NCI-H345 treated with DMSO at 0.1 percent for 48 hours (cell line): ENCODE results near the gene ALCAM.

Source experiments
- DNase-seq: peaks from one replicate; lab custom pipeline; 2025; ENCODE audit not compliant: unreplicated experiment; lab: John Stamatoyannopoulos, UW

Gene ALCAM

DNA sequence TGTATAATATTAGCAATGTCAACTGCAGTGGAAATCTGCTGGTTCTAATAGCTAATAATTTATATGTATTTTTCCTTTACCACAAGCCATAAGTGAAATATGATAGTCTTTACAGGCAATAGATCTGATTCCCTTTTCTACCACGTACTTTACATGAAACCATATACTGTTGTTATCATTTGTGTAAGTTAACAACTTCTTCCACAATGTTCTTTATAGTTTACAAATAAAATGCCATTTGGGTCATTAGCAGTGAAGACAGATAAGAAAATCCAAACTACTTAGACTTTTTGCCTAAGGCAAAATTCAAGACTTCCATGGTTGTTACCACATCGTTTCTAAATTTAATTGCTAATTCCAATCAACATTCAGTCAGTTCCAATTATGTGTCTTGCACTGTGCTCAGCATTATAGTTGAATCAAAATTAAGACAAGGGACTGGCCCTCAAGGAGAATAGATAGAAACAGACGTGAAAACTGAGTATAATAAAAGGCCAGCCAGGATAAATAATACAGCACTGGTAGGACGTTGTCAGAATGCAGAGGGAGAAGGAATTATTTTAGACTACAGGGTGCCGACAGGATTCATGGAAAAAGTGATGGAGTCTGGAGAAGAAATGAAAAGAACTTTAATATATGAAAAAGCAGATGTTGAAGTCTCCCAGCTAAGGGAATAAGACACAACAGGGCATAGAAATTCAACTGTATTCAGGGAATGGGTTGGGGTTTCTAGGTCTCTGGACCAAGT lies 249.8 kb downstream of the ALCAM start:
- DNase-seq, result no peak

DNA sequence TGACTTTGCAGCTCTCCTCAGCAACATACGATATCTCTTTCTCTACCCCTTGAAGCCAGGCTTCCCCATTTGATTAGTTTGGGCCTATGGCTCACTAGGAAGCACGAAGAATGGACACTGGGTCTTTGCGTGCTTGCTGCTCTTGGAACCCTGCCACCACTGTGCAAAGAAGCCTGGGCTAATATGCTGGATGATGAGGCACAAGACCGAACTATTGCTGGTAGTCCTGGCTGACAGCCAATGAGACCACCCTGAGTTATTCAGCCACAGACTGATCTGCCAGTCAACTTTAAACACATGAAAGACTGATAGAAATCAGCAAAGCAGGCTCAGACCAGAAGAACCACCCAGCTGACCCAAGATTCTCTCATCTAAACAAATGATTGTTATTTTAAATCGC lies 251.8 kb downstream of the ALCAM start:
- no peak for DNase-seq

DNA sequence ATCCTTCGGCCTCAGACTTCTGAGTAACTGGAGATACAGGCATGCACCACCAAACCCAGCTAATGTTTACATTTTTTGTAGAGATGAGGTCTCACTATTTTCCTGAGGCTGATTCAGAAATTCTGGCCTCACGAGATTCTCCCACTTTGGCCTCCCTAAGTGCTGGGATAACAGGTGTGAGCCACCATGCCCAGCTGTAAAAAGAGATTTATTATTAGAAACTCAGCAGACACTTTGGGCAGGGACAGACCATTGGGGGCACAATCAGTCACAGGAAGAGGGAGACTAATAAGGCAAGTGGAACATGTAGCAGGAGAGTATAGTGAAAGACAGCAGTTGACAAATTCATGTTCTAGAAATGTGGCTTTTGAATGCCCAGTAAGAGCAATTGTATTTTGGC lies 252.9 kb downstream of the ALCAM start:
- DNase-seq, result no peak

DNA sequence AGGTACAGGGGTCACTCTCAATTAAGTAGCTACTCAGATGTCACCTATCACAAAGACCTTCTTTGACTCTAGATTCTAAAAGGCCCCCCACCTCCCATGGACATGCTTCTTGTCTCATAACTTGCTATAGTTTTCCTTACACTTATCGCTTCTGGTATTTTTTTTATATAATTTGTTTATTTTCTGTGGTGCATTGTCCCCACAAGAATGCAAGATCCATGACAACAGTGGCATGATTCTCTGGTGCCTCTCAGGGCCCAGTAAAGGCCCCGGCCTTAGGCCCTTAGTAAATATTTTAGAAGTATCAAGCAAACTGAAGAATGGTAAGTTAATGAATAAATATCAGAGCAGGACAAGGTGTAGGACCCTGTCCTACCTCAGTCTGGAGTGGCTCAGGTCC lies 253.5 kb downstream of the ALCAM start:
- no peak for DNase-seq

DNA sequence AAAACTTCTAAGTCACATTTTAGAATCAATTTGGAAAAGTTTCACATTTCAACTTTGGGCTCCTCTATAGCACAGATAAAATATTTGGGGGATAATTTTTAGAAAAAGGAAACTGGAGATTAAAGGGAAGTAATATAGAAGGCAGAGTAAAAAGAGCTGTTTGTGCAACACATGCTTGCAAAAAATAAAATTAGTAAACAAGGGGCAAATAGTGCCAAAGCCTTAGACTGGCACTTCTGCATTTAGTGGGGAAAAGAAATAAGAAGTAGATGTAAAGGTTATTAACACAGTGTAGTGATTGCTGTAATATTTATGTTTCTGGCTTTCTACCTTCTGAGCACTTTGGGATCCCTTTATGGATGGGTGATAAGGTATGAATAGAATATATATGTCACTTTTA lies 255.5 kb downstream of the ALCAM start:
- DNase-seq, result no peak
